ENCODE data around the gene RIN3. TPM values are rescaled to one million over a fixed set of nuclear protein-coding genes. Genes with fewer than 3 reads are reported as not detected.

The RIN3 gene
- total RNA-seq, 1 donor from 2014 or later: 28.0 TPM

GRCh38 chr14:92684801-92685560, 171.4 kb downstream of the RIN3 start:
- H3K9me3 ChIP-seq (ENCODE audit: insufficient read depth, low read depth, low read length): no peaks in the 10 kb centered on the region
- no peaks in the 10 kb centered on the region for H3K79me2 ChIP-seq (ENCODE audit: insufficient read depth, low read length)
- Mint-ChIP-seq H3K27me3 (ENCODE audit: low read depth, unreplicated experiment) (no peaks in the 10 kb centered on the region), H3K36me3 (ENCODE audit: low read depth, unreplicated experiment) (peaks cover 8% of the 10 kb centered on the region), H3K9me3 (ENCODE audit: unreplicated experiment) (no peaks in the 10 kb centered on the region), H3K27ac (ENCODE audit: unreplicated experiment) (no peak overlapping the region), H3K4me1 (ENCODE audit: low read depth, unreplicated experiment) (peaks cover 2% of the 10 kb centered on the region), H3K4me3 (ENCODE audit: unreplicated experiment) (no peak overlapping the region)
- H3K4me2 ChIP-seq (ENCODE audit: low read length): no peak overlapping the region
- H3K4me3 ChIP-seq (ENCODE audit: insufficient read depth, low read depth, low read length): no peak overlapping the region
- no peak overlapping the region for H2AFZ ChIP-seq (ENCODE audit: low read depth, low read length)
- no peak overlapping the region for H3K27ac ChIP-seq (ENCODE audit: low read depth, low read length)
- DNase-seq (ENCODE audit: low read depth): no peak
- peaks cover 9% of the 10 kb centered on the region for H3K4me1 ChIP-seq (ENCODE audit: insufficient read depth, low read length)
- FAIRE-seq: no peak
- peaks cover 5% of the 10 kb centered on the region for H4K20me1 ChIP-seq (ENCODE audit: insufficient read depth, low read length)
- no peaks in the 10 kb centered on the region for H3K36me3 ChIP-seq (ENCODE audit: insufficient read depth, low read length)
- H3K9ac ChIP-seq (ENCODE audit: low read length): no peak overlapping the region
- H3K27me3 ChIP-seq (ENCODE audit: insufficient read depth, low read length): no peaks in the 10 kb centered on the region
- TF ChIP-seq EZH2 (IDR thresholded peaks at IDR 0.05; ENCODE audit: insufficient read depth, low read length): no peak

GRCh38 chr14:92685784-92686355, 172.3 kb downstream of the RIN3 start:
- no peak overlapping the region for H3K4me3 ChIP-seq (ENCODE audit: insufficient read depth, low read depth, low read length)
- peaks cover 9% of the 10 kb centered on the region for H3K4me1 ChIP-seq (ENCODE audit: insufficient read depth, low read length)
- Mint-ChIP-seq H3K9me3 (ENCODE audit: unreplicated experiment) (no peaks in the 10 kb centered on the region), H3K4me1 (ENCODE audit: low read depth, unreplicated experiment) (peaks cover 2% of the 10 kb centered on the region), H3K27ac (ENCODE audit: unreplicated experiment) (no peak overlapping the region), H3K27me3 (ENCODE audit: low read depth, unreplicated experiment) (no peaks in the 10 kb centered on the region), H3K36me3 (ENCODE audit: low read depth, unreplicated experiment) (peaks cover 11% of the 10 kb centered on the region), H3K4me3 (ENCODE audit: unreplicated experiment) (no peak overlapping the region)
- TF ChIP-seq CTCF (IDR thresholded peaks at IDR 0.05; ENCODE audit: insufficient read depth, low read depth, low read length) (no peak), EZH2 (IDR thresholded peaks at IDR 0.05; ENCODE audit: insufficient read depth, low read length) (no peak)
- no peak overlapping the region for H3K9ac ChIP-seq (ENCODE audit: low read length)
- H3K27ac ChIP-seq (ENCODE audit: low read depth, low read length): no peak overlapping the region
- H2AFZ ChIP-seq (ENCODE audit: low read depth, low read length): no peak overlapping the region
- no peak for DNase-seq (ENCODE audit: low read depth)
- H4K20me1 ChIP-seq (ENCODE audit: insufficient read depth, low read length): peaks cover 5% of the 10 kb centered on the region
- no peaks in the 10 kb centered on the region for H3K36me3 ChIP-seq (ENCODE audit: insufficient read depth, low read length)
- no peaks in the 10 kb centered on the region for H3K79me2 ChIP-seq (ENCODE audit: insufficient read depth, low read length)
- H3K9me3 ChIP-seq (ENCODE audit: insufficient read depth, low read depth, low read length): no peaks in the 10 kb centered on the region
- no peaks in the 10 kb centered on the region for H3K27me3 ChIP-seq (ENCODE audit: insufficient read depth, low read length)
- no peak overlapping the region for H3K4me2 ChIP-seq (ENCODE audit: low read length)
- no peak for FAIRE-seq

- H3K9me3 Mint-ChIP-seq (ENCODE audit: unreplicated experiment): no peaks in the 10 kb centered on the region
- H3K36me3 ChIP-seq (ENCODE audit: insufficient read depth, low read length): no peaks in the 10 kb centered on the region
- H3K36me3 Mint-ChIP-seq (ENCODE audit: low read depth, unreplicated experiment): peaks cover 11% of the 10 kb centered on the region
- H3K9me3 ChIP-seq (ENCODE audit: insufficient read depth, low read depth, low read length): no peaks in the 10 kb centered on the region
- no peak overlapping the region for H3K27ac ChIP-seq (ENCODE audit: low read depth, low read length)
- FAIRE-seq: no peak
- DNase-seq (ENCODE audit: low read depth): no peak
- H3K4me2 ChIP-seq (ENCODE audit: low read length): peak overlapping the region; percentile 80
- no peaks in the 10 kb centered on the region for H3K79me2 ChIP-seq (ENCODE audit: insufficient read depth, low read length)
- no peak overlapping the region for H3K27ac Mint-ChIP-seq (ENCODE audit: unreplicated experiment)
- H3K27me3 Mint-ChIP-seq (ENCODE audit: low read depth, unreplicated experiment): no peaks in the 10 kb centered on the region
- H4K20me1 ChIP-seq (ENCODE audit: insufficient read depth, low read length): peaks cover 5% of the 10 kb centered on the region
- TF ChIP-seq EZH2 (IDR thresholded peaks at IDR 0.05; ENCODE audit: insufficient read depth, low read length) (no peak), CTCF (IDR thresholded peaks at IDR 0.05; ENCODE audit: insufficient read depth, low read depth, low read length) (no peak)
- no peak overlapping the region for H3K4me3 ChIP-seq (ENCODE audit: insufficient read depth, low read depth, low read length)
- no peak overlapping the region for H2AFZ ChIP-seq (ENCODE audit: low read depth, low read length)
- H3K27me3 ChIP-seq (ENCODE audit: insufficient read depth, low read length): no peaks in the 10 kb centered on the region
- H3K9ac ChIP-seq (ENCODE audit: low read length): no peak overlapping the region
- peaks cover 9% of the 10 kb centered on the region for H3K4me1 ChIP-seq (ENCODE audit: insufficient read depth, low read length)
- H3K4me1 Mint-ChIP-seq (ENCODE audit: low read depth, unreplicated experiment): no peaks in the 10 kb centered on the region
- no peak overlapping the region for H3K4me3 Mint-ChIP-seq (ENCODE audit: unreplicated experiment)
These were observed 172.9 kb downstream of the RIN3 start for GRCh38 chr14:92686411-92686899.

Data from astrocyte (in vitro differentiated cells and primary cell).